Heart right ventricle (tissue), 16 donors: ENCODE data around the gene RSPRY1. TPM values are rescaled to one million over a fixed set of nuclear protein-coding genes. Genes with fewer than 3 reads are reported as not detected.

Source experiments
- ATAC-seq, 8 donors: fragments of 200-7000 bp; cut with Tn5 transposase; one replicate each; pipeline ENCODE4 v1.9.1; 2020; ENCODE audit warnings: mild to moderate bottlenecking in 8 of 8, moderate library complexity in 8 of 8, moderate number of reproducible peaks in 1 of 8
- DNase-seq, 2 donors: peaks; one replicate each; pipeline ENCODE4 v3.0.0-alpha.2; 2020
- H3K27ac ChIP-seq, 10 donors: fragments of 200-600 bp; sonication (generic) in 2 of 10; one replicate each; pipeline versions ENCODE4 v1.5.0 to v1.8.0; 2020 to 2022; ENCODE audit warnings: mild to moderate bottlenecking in 3 of 10
- H3K27me3 ChIP-seq, 7 donors: fragments of 200-600 bp; one replicate each; pipeline ENCODE4 v1.8.0; 2021 to 2022; ENCODE audit warnings: mild to moderate bottlenecking in 2 of 7
- H3K36me3 ChIP-seq, 9 donors: fragments of 200-600 bp; sonication (generic) in 1 of 9; one replicate each; pipeline versions ENCODE4 v1.5.0 to v1.8.0; 2020 to 2022; ENCODE audit warnings: mild to moderate bottlenecking in 2 of 9
- H3K4me1 ChIP-seq, 9 donors: fragments of 200-600 bp; sonication (generic) in 1 of 9; one replicate each; pipeline versions ENCODE4 v1.5.0 to v1.8.0; 2020 to 2022; ENCODE audit warnings: mild to moderate bottlenecking in 4 of 9
- H3K4me3 ChIP-seq, 10 donors: fragments of 200-600 bp; sonication (generic) in 2 of 10; one replicate each; pipeline versions ENCODE4 v1.5.0 to v1.8.0; 2020 to 2022; ENCODE audit warnings: mild to moderate bottlenecking in 7 of 10, moderate library complexity in 2 of 10
- H3K9me3 ChIP-seq, 11 donors: fragments of 200-600 bp in 10 of 11; sonication (generic) in 2 of 11; one replicate each; pipeline versions ENCODE4 v1.5.0 to v1.8.0; 2013 to 2022; ENCODE audit warnings: mild to moderate bottlenecking in 2 of 11, control low read depth in 1 of 11, moderate library complexity in 1 of 11
- CTCF ChIP-seq, 9 donors: fragments of 200-600 bp; sonication (generic) in 2 of 9; IDR thresholded peaks; one replicate each; pipeline versions ENCODE4 v1.5.0 to v1.8.0; 2021 to 2022; ENCODE audit warnings: antibody characterized with exemption in 9 of 9, mild to moderate bottlenecking in 5 of 9, moderate library complexity in 1 of 9
- WGBS, 2 donors: extraction: QIAGEN DNeasy Blood & Tissue Kit; methylation state at CpG; one replicate each; pipeline ENCODE4 v1.1.7; 2013; ENCODE audit warnings: inconsistent platforms in 1 of 2; 5-methylcytosine and 5-hydroxymethylcytosine counted together
- intact Hi-C, 10 donors: fragments of 100-400 bp; cut with DNase I; formaldehyde crosslinking; loops; one replicate each; pipeline versions ENCODE4 v1.11.1 to v1.14.2; 2022
- polyA plus RNA-seq, 2 donors: library from polyadenylated mRNA; stranded (reverse); fragments of 200-250 nt; gene quantifications; one replicate each; pipeline ENCODE4 v1.2.3, GENCODE V29; 2013
- total RNA-seq, 10 donors: library from RNA; stranded (reverse); fragmentation: NEBNext Ultra II Directional in 3 of 10; extraction: Animal tissue kit (Norgen Biotek cat#: 25700) in 3 of 10; gene quantifications; one replicate each; pipeline versions ENCODE4 v1.2.1 to v1.2.4, GENCODE V29; 2021 to 2023
- donor health status: Arrhythmogenic right ventricular cardiomyopathy.
- donor health status: ischemic (EF 13 %, LVEDD 7.1; RV severe dilation, severe dysfunction).
- donor health status: healthy with polysubstance abuse.
- donor health status: DM: no; HTN: yes; CAD: no.
- donor health status: DM: no; HTN: no; CAD: no.
- donor health status: ischemic (EF 25% LVEDD 6.9; RV normal size, moderate dysfunction).
- donor health status: ischemic (EF 25% LVEDD 5.7; RV mildly dilated, moderate dysfunction).
- donor health status: healthy.
- donor health status: DM: yes; HTN: yes; CAD: no.
- donor health status: Ischemic cardiomyopathy.
- donor health status: ischemic (EF 35%, LVEDD 5.7; RV mildly dilated, moderate dysfunction).
- donor health status: nonischemic (EF 11% LVEDD 7.7; RV severe dilation, severe dysfunction).
- donor health status: DM: yes; HTN: yes; CAD: no.
- donor health status: PGD.
- donor health status: ischemic (EF 29% LVEDD 5.4; RV normal size, mild dysfunction).
- donor health status: nonischemic (EF 23%, LVEDD 6.1; RV moderate dilation, normal function).

The RSPRY1 gene
- total and polyA plus RNA-seq, 12 donors, result 6.9 to 21.4 (median 16.9) TPM

- H3K4me1 ChIP-seq, result peaks cover 0 to 21% (median 7%) of the 10 kb centered on the region in 9 donors
- ATAC-seq (no peak), DNase-seq (no peak)
- intact Hi-C loops, result loop anchor here in 1 of 10 donors (5.0 kb wide), 1 partner anchor 39 kb away; no protein-coding TSS in a partner anchor
- H3K27ac ChIP-seq, result no peak overlapping the region
- H3K9me3 ChIP-seq, result no peaks in the 10 kb centered on the region
- no peaks in the 10 kb centered on the region for H3K27me3 ChIP-seq
- no peak overlapping the region for H3K4me3 ChIP-seq
- H3K36me3 ChIP-seq, result peaks cover 0 to 97% (median 37%) of the 10 kb centered on the region in 9 donors
- no peak for TF ChIP-seq CTCF (IDR thresholded peaks at IDR 0.05)
These were observed 49.9 kb downstream of the RSPRY1 start for GRCh38 chr16:57236022-57236350.

- no peak for TF ChIP-seq CTCF (IDR thresholded peaks at IDR 0.05)
- H3K4me3 ChIP-seq, result no peak overlapping the region
- intact Hi-C loops, result loop anchor here in 1 of 10 donors (5.0 kb wide), 1 partner anchor 41 kb away; no protein-coding TSS in a partner anchor
- no peak overlapping the region for H3K27ac ChIP-seq
- H3K27me3 ChIP-seq, result no peaks in the 10 kb centered on the region
- H3K9me3 ChIP-seq, result no peaks in the 10 kb centered on the region
- ATAC-seq (no peak), DNase-seq (no peak)
- H3K36me3 ChIP-seq, result peaks cover 0 to 70% (median 20%) of the 10 kb centered on the region in 9 donors
- 82 to 92% methylated on average over 2 of the region's 2 CpGs for WGBS, 2 donors
- H3K4me1 ChIP-seq, result peaks cover 0 to 20% (median 7%) of the 10 kb centered on the region in 9 donors
These were observed 52.6 kb downstream of the RSPRY1 start for GRCh38 chr16:57238682-57239081.

- ATAC-seq, result no peak
These were observed 53.0 kb downstream of the RSPRY1 start for GRCh38 chr16:57239107-57239506.

GRCh38 chr16:57240851-57241250 lies 54.7 kb downstream of the RSPRY1 start:
- Histone ChIP-seq H3K36me3 (peaks cover 0 to 48% (median 13%) of the 10 kb centered on the region in 9 donors), H3K9me3 (no peaks in the 10 kb centered on the region), H3K27me3 (no peaks in the 10 kb centered on the region), H3K4me1 (peaks cover 0 to 24% (median 6%) of the 10 kb centered on the region in 9 donors), H3K4me3 (no peak overlapping the region), H3K27ac (no peak overlapping the region)
- ATAC-seq, result no peak
- 92 to 97% methylated on average over 2 of the region's 2 CpGs for WGBS, 2 donors
- intact Hi-C loops, result loop anchor here in 2 of 10 donors (10.0 kb wide), 2 partner anchors 54 to 174 kb away; no protein-coding TSS in a partner anchor
- no peak for DNase-seq
- TF ChIP-seq CTCF (IDR thresholded peaks at IDR 0.05), result no peak

More at GRCh38 chr16:57239107-57239506, 53.0 kb downstream of the RSPRY1 start:
- intact Hi-C loops, result loop anchor here in 1 of 10 donors (5.0 kb wide), 1 partner anchor 42 kb away; no protein-coding TSS in a partner anchor
- Histone ChIP-seq H3K27me3 (no peaks in the 10 kb centered on the region), H3K27ac (no peak overlapping the region), H3K9me3 (no peaks in the 10 kb centered on the region), H3K4me3 (no peak overlapping the region), H3K4me1 (peaks cover 0 to 22% (median 6%) of the 10 kb centered on the region in 9 donors), H3K36me3 (peaks cover 0 to 65% (median 17%) of the 10 kb centered on the region in 9 donors)
- WGBS, 2 donors, result 66 to 81% methylated on average over 2 of the region's 2 CpGs
- TF ChIP-seq CTCF (IDR thresholded peaks at IDR 0.05), result no peak
- no peak for DNase-seq
